Esophagus muscularis mucosa (tissue), 4 donors: ENCODE measurements around the gene LAPTM4A. TPM values are rescaled to one million over a fixed set of nuclear protein-coding genes. Genes with fewer than 3 reads are reported as not detected.

Experiments
- DNase-seq: peaks from one replicate; pipeline ENCODE4 v3.0.0-alpha.2; 2017; ENCODE audit errors: extremely low spot score
- H3K27ac ChIP-seq, 4 donors: fragments of 200-600 bp; sonication (generic); replicated peaks in 1 of 4; 1 replicate in 3 of 4; 2 replicates in 1 of 4; pipeline ENCODE4 v1.5.1; 2016 to 2019; ENCODE audit warnings: mild to moderate bottlenecking in 1 of 4
- H3K27me3 ChIP-seq, 4 donors: fragments of 200-600 bp; sonication (generic); one replicate each; pipeline versions ENCODE4 v1.5.1 to v1.6.0; 2016 to 2019
- H3K36me3 ChIP-seq, 4 donors: fragments of 200-600 bp; sonication (generic); one replicate each; pipeline ENCODE4 v1.5.1; 2016 to 2019
- H3K4me1 ChIP-seq, 4 donors: fragments of 200-600 bp; sonication (generic); one replicate each; pipeline ENCODE4 v1.5.1; 2016 to 2019
- H3K4me3 ChIP-seq, 4 donors: fragments of 200-600 bp; sonication (generic); 1 replicate in 2 of 4; 2 replicates in 2 of 4; pipeline ENCODE4 v1.5.1; 2016 to 2019; ENCODE audit warnings: mild to moderate bottlenecking in 4 of 4, moderate library complexity in 1 of 4
- H3K9me3 ChIP-seq, 4 donors: fragments of 200-600 bp; sonication (generic); 1 replicate in 3 of 4; 2 replicates in 1 of 4; pipeline ENCODE4 v1.5.1; 2016 to 2019
- EP300 ChIP-seq: sonication (generic); formaldehyde crosslinking; IDR thresholded peaks from one replicate; pipeline ENCODE4 v1.6.1; 2017; ENCODE audit warnings: antibody characterized with exemption
- POLR2A ChIP-seq: fragments of 450-650 bp; IDR thresholded peaks from one replicate; pipeline ENCODE4 v1.6.1; 2017; ENCODE audit warnings: antibody characterized with exemption, moderate library complexity, mild to moderate bottlenecking, low read depth
- POLR2AphosphoS5 ChIP-seq, 2 donors: sonication (generic); formaldehyde crosslinking; IDR thresholded peaks; one replicate each; pipeline ENCODE4 v1.6.1; 2017; ENCODE audit warnings: antibody characterized with exemption in 2 of 2
- WGBS: methylation state at CpG from one replicate; pipeline ENCODE4 v1.1.5; 2018; 5-methylcytosine and 5-hydroxymethylcytosine counted together
- intact Hi-C: fragments of 100-400 bp; cut with DNase I; formaldehyde crosslinking; loops from one replicate; pipeline ENCODE4 v1.15.1; 2023
- total RNA-seq, 4 donors: library from RNA; depleted of rRNA; stranded (reverse); fragments of >200 nt; gene quantifications; one replicate each; pipeline versions ENCODE4 v1.1.0 to v1.2.1, GENCODE V29; 2016
- TF ChIP-seq, protein P1 (sequence below), 3 experiments: fragments of 200-600 bp in 2 of 3; fragments of 450-650 bp in 1 of 3; sonication (generic) in 2 of 3; IDR thresholded peaks; one replicate each; pipeline ENCODE4 v1.5.1; 2017 to 2019; ENCODE audit warnings: antibody characterized with exemption in 3 of 3, mild to moderate bottlenecking in 2 of 3, moderate library complexity in 1 of 3

The LAPTM4A gene
- total RNA-seq, 4 donors from 2014 or later, result 154 to 215 (median 192) TPM

DNA sequence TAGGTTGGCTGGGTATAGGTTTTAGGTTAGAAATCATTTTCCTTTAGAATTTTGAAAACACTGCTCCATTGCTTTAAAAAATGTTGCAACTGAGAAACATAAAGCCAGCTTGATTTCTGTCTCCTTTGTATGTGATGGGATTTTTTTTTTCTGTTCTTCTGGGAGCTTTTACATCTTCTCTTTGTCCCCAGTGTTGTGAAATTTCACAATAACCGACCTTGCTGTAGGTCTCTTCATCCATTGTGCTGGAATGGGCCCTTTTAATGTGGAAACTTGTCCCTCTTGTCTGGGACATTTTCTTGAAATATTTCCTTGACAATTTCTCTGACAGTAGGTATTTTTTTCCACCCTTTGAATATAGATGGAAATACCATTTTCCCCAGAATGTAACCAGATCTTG lies 44.0 kb upstream of the LAPTM4A start:
- intact Hi-C loops, result no loop called here
- Histone ChIP-seq H3K27ac (no peak overlapping the region), H3K36me3 (no peaks in the 10 kb centered on the region), H3K4me3 (no peak overlapping the region), H3K9me3 (no peaks in the 10 kb centered on the region), H3K4me1 (peaks cover 8 to 38% (median 24%) of the 10 kb centered on the region in 4 donors), H3K27me3 (peaks cover 0 to 5% (median 0%) of the 10 kb centered on the region in 4 donors)
- 85% methylated on average over 1 of the region's 1 CpG for WGBS
- TF ChIP-seq POLR2A (no peak), POLR2AphosphoS5 (IDR thresholded peaks at IDR 0.05) (no peak), EP300 (no peak)
- TF ChIP-seq, protein P1, sequence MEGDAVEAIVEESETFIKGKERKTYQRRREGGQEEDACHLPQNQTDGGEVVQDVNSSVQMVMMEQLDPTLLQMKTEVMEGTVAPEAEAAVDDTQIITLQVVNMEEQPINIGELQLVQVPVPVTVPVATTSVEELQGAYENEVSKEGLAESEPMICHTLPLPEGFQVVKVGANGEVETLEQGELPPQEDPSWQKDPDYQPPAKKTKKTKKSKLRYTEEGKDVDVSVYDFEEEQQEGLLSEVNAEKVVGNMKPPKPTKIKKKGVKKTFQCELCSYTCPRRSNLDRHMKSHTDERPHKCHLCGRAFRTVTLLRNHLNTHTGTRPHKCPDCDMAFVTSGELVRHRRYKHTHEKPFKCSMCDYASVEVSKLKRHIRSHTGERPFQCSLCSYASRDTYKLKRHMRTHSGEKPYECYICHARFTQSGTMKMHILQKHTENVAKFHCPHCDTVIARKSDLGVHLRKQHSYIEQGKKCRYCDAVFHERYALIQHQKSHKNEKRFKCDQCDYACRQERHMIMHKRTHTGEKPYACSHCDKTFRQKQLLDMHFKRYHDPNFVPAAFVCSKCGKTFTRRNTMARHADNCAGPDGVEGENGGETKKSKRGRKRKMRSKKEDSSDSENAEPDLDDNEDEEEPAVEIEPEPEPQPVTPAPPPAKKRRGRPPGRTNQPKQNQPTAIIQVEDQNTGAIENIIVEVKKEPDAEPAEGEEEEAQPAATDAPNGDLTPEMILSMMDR (IDR thresholded peaks at IDR 0.05), result no peak
- no peak for DNase-seq

DNA sequence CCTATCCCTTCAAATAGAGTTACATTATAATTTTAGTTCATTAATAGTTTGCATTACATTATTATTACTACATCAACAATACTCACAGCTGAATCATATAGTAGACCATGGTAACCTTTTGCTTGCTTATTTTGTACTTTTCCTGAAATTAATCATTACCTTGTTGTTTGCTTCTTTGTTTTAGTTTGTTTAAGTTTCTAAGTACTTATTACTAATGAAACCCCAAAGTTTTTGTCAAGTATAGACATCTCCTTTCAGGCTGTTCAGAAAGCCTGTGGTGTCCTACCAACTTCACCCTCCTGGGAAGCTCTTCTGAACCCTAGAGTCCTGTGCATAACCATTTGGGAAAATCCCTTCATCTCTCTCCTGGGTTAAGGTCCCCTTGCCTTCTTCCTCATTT lies 43.5 kb upstream of the LAPTM4A start:
- Histone ChIP-seq H3K27ac (no peak overlapping the region), H3K36me3 (no peaks in the 10 kb centered on the region), H3K4me3 (no peak overlapping the region), H3K9me3 (no peaks in the 10 kb centered on the region), H3K4me1 (peaks cover 8 to 38% (median 24%) of the 10 kb centered on the region in 4 donors), H3K27me3 (peaks cover 0 to 5% (median 0%) of the 10 kb centered on the region in 4 donors)
- no peak for TF ChIP-seq EP300
- intact Hi-C loops, result loop anchor here (5.0 kb wide), 1 partner anchor 138 kb away; no protein-coding TSS in a partner anchor
- no peak for DNase-seq

DNA sequence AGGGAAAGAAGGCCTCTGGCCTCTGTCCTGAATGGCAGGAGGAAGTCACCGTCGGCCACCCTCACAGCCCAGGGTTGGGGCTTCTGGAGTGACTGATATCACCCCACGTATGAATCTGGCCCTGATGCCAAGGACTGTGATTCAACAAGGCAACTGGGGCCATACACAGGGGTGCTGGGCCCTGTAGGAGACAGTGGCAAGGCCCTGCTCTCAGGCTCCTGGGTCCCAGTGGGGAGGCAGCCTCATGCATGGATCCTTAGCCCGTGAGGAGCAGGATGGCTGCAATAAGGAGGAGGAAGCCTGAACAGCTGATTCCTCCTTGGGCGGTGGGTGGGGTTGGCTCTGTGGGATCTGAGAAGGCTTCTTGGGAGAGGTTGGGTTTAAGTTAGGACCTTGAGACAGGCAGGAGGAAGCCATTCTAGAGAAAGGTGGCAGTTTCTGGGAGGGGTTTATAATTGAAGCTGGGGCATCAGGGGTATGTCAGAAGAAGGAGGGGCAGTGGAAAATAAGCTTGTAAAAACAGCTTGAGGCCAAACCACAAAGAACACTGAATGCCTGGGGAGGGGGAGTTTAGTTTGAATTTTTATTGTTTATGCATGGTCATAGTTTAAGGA lies 42.8 kb upstream of the LAPTM4A start:
- Histone ChIP-seq H3K36me3 (no peaks in the 10 kb centered on the region), H3K4me1 (peaks cover 8 to 38% (median 24%) of the 10 kb centered on the region in 4 donors), H3K4me3 (no peak overlapping the region), H3K27ac (no peak overlapping the region), H3K9me3 (no peaks in the 10 kb centered on the region), H3K27me3 (peaks cover 0 to 5% (median 0%) of the 10 kb centered on the region in 4 donors)
- no peak for DNase-seq
- WGBS, result 67% methylated on average over 4 of the region's 5 CpGs
- intact Hi-C loops, result loop anchor here (5.0 kb wide), 1 partner anchor 137 kb away; no protein-coding TSS in a partner anchor
- TF ChIP-seq POLR2AphosphoS5 (IDR thresholded peaks at IDR 0.05) (no peak), EP300 (no peak), POLR2A (no peak)
- TF ChIP-seq, protein P1 (IDR thresholded peaks at IDR 0.05), result no peak

DNA sequence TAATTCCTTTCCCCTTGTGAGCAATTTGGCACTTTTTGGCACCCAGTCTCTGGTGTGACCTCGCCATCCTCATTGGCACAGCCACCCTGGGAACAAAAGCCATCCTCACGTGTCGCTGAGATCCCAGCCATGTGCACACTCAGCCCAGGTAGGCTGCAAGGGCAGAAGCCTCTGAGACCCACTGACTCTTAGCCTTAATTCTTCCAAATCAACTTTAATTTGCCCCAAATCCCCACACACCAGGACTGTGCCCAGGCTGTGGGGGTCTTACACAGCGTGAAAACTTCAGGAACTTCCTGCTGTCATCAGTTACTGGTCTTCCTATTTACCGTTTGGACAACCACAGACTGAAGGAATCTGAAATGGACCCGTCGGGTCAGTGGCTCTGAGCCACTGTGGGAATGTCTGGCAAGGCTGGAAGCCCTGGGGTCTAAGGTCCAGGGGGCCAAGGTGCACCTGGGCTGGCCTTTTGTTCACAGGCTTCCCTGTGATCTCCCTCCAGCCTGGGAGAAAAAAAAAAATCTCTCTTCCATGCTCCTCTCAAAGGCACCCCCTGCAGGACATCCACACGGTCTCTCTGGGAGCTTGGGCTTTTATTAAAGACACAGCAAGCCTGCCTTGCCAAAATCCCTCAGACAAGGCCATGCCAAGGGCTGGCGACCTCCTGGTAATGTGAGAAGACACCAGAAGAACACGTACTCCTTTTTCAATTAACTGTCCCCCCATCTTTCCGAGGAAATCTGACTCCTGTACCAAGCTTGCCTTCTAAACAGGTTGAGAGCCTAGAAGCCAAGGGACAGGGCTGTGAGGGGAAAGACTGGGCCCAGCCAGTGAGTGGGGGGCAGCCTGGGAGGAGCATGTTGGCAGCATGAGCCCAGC lies 42.1 kb upstream of the LAPTM4A start:
- H3K27ac ChIP-seq, result no peak overlapping the region
- DNase-seq, result no peak
- H3K27me3 ChIP-seq, result peaks cover 0 to 5% (median 0%) of the 10 kb centered on the region in 4 donors
- no peaks in the 10 kb centered on the region for H3K36me3 ChIP-seq
- intact Hi-C loops, result loop anchor here (5.0 kb wide), 1 partner anchor 136 kb away; no protein-coding TSS in a partner anchor
- WGBS, result 53% methylated on average over 8 of the region's 11 CpGs
- no peaks in the 10 kb centered on the region for H3K9me3 ChIP-seq
- no peak for TF ChIP-seq EP300
- TF ChIP-seq, protein P1 (IDR thresholded peaks at IDR 0.05), result peak; percentile 30 to 60 (median 45)
- TF ChIP-seq POLR2A, result no peak
- TF ChIP-seq POLR2AphosphoS5 (IDR thresholded peaks at IDR 0.05), result no peak
- H3K4me1 ChIP-seq, result peaks cover 8 to 38% (median 24%) of the 10 kb centered on the region in 4 donors
- H3K4me3 ChIP-seq, result no peak overlapping the region

DNA sequence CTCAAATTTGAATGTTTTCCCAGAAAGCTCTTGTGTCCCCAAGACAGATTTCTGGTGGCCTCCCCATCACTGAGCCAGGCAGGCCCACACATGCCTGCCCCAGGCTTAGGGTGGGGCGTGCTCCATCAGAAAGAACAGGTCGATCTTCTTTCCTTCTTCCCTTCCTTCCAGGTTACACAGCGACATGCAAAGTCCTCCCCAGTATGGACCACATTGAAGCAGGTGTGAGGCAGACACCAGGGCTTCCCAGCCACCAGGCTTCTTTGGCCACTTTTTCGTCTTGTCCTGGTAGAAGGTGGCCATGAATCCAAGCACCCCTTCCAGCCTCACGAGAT lies 41.4 kb upstream of the LAPTM4A start:
- Histone ChIP-seq H3K36me3 (no peaks in the 10 kb centered on the region), H3K9me3 (no peaks in the 10 kb centered on the region), H3K4me1 (peaks cover 8 to 33% (median 23%) of the 10 kb centered on the region in 4 donors), H3K27me3 (peaks cover 0 to 5% (median 0%) of the 10 kb centered on the region in 4 donors), H3K27ac (no peak overlapping the region), H3K4me3 (no peak overlapping the region)
- intact Hi-C loops, result loop anchor here (5.0 kb wide), 1 partner anchor 136 kb away; no protein-coding TSS in a partner anchor
- no peak for TF ChIP-seq POLR2AphosphoS5 (IDR thresholded peaks at IDR 0.05)
- no peak for TF ChIP-seq POLR2A
- TF ChIP-seq, protein P1 (IDR thresholded peaks at IDR 0.05), result no peak
- no peak for TF ChIP-seq EP300
- DNase-seq, result no peak
- WGBS, result 95% methylated on average over 5 of the region's 5 CpGs
